Chondrocyte (in vitro differentiated cells): ENCODE data around the gene PLPPR1. TPM values are rescaled to one million over a fixed set of nuclear protein-coding genes. Genes with fewer than 3 reads are reported as not detected.

Source experiments
- DNase-seq: peaks from one replicate; pipeline ENCODE4 v3.0.0; 2021; ENCODE audit warnings: mixed read lengths, low spot score
- H3K27ac Mint-ChIP-seq: one replicate; pipeline ENCODE4 v1.8.0; 2021; ENCODE audit warnings: mild to moderate bottlenecking, moderate library complexity, mixed read lengths; ENCODE audit not compliant: unreplicated experiment
- H3K27me3 Mint-ChIP-seq: 2 replicates; pipeline ENCODE4 v1.8.0; 2021; ENCODE audit warnings: low read depth, mixed read lengths
- H3K36me3 Mint-ChIP-seq: 2 replicates; pipeline ENCODE4 v1.8.0; 2021; ENCODE audit warnings: low read depth, mixed read lengths
- H3K4me1 Mint-ChIP-seq: 2 replicates; pipeline ENCODE4 v1.8.0; 2021; ENCODE audit warnings: low read depth, mild to moderate bottlenecking, mixed read lengths
- H3K4me3 Mint-ChIP-seq: one replicate; pipeline ENCODE4 v1.8.0; 2021; ENCODE audit warnings: mild to moderate bottlenecking, moderate library complexity, mixed read lengths; ENCODE audit not compliant: unreplicated experiment
- H3K9me3 Mint-ChIP-seq: 2 replicates; pipeline ENCODE4 v1.8.0; 2021; ENCODE audit warnings: low read depth, mixed read lengths
- CTCF ChIP-seq: fragments of 200-600 bp; sonication (generic); IDR thresholded peaks from 2 replicates; pipeline ENCODE4 v1.5.0; 2021; ENCODE audit warnings: antibody characterized with exemption, mild to moderate bottlenecking, moderate library complexity
- total RNA-seq: library from RNA; stranded (reverse); gene quantifications from 3 replicates; pipeline ENCODE4 v1.2.1, GENCODE V29; 2021

PLPPR1 gene
- total RNA-seq, 1 donor from 2014 or later = not detected

GRCh38 chr9:101092922-101093321, 64.4 kb downstream of the PLPPR1 start:
- no peak overlapping the region for H3K27ac Mint-ChIP-seq
- no peaks in the 10 kb centered on the region for H3K4me1 Mint-ChIP-seq
- H3K27me3 Mint-ChIP-seq = no peaks in the 10 kb centered on the region
- no peaks in the 10 kb centered on the region for H3K9me3 Mint-ChIP-seq
- H3K4me3 Mint-ChIP-seq = no peak overlapping the region
- H3K36me3 Mint-ChIP-seq = no peaks in the 10 kb centered on the region
- no peak for DNase-seq
- TF ChIP-seq CTCF = no peak

- Mint-ChIP-seq H3K27me3 (peaks cover 2% of the 10 kb centered on the region), H3K36me3 (no peaks in the 10 kb centered on the region), H3K4me3 (no peak overlapping the region), H3K27ac (no peak overlapping the region), H3K9me3 (no peaks in the 10 kb centered on the region), H3K4me1 (no peaks in the 10 kb centered on the region)
- no peak for TF ChIP-seq CTCF
- DNase-seq = no peak
These were observed 65.1 kb downstream of the PLPPR1 start for GRCh38 chr9:101093620-101094019.

GRCh38 chr9:101094686-101095085, 66.2 kb downstream of the PLPPR1 start:
- H3K27me3 Mint-ChIP-seq = peaks cover 4% of the 10 kb centered on the region
- DNase-seq = no peak
- H3K4me3 Mint-ChIP-seq = no peak overlapping the region
- no peaks in the 10 kb centered on the region for H3K9me3 Mint-ChIP-seq
- no peak for TF ChIP-seq CTCF
- no peaks in the 10 kb centered on the region for H3K4me1 Mint-ChIP-seq
- no peaks in the 10 kb centered on the region for H3K36me3 Mint-ChIP-seq
- no peak overlapping the region for H3K27ac Mint-ChIP-seq

- Mint-ChIP-seq H3K4me3 (no peak overlapping the region), H3K9me3 (no peaks in the 10 kb centered on the region), H3K27ac (no peak overlapping the region), H3K27me3 (peaks cover 4% of the 10 kb centered on the region), H3K36me3 (no peaks in the 10 kb centered on the region), H3K4me1 (no peaks in the 10 kb centered on the region)
- DNase-seq = no peak
- TF ChIP-seq CTCF = no peak
These were observed 68.7 kb downstream of the PLPPR1 start for GRCh38 chr9:101097210-101097609.

- Mint-ChIP-seq H3K9me3 (no peaks in the 10 kb centered on the region), H3K4me1 (no peaks in the 10 kb centered on the region), H3K4me3 (no peak overlapping the region), H3K27ac (no peak overlapping the region), H3K27me3 (peaks cover 4% of the 10 kb centered on the region), H3K36me3 (no peaks in the 10 kb centered on the region)
- no peak for DNase-seq
- TF ChIP-seq CTCF = no peak
These were observed 69.9 kb downstream of the PLPPR1 start for GRCh38 chr9:101098392-101098791.
